Measurements from ENCODE around the gene CCDC106.

- TF ChIP-seq POLR2A (IDR thresholded peaks at IDR 0.05) (no peak), POLR2AphosphoS5 (IDR thresholded peaks at IDR 0.05) (no peak)
Observed at GRCh38 chr19:55686311-55687050, 38.5 kb downstream of the CCDC106 start.

Measured in transverse colon (tissue), 3 donors.